Activated gamma-delta T cell treated with anti-CD3 and anti-CD28 coated beads, Interleukin-2, amount 50 U/mL, for 16 hours (primary cell): ENCODE results near the gene SLC4A5.
"Not testable (repeated sequence)": the region's sequence is repeated elsewhere in the genome, so short reads cannot be mapped to it uniquely, and the experiment has no call there.

Experiments
- DNase-seq: peaks from one replicate; pipeline ENCODE4 v3.0.0-alpha.2; 2020; ENCODE audit warnings: low read depth

Gene SLC4A5

DNA sequence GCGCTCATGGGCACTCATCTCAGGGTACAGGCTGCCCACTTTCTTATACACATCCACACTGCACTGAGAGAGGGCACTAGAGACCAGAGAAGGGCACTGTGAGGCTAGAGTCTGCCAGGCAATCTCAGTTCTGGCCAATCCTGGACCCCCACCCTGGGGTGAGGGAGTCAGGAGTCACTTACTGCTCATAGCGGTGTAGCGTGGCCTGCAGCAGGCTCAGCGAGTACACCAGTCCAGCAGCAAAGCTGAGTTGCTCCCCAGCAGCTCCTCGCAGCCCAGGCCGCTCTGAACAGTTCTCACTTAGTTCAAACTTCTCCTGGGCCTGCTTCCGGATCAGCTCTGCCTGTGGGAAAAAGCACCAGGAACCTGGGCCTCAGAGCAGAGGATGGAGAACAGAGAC is 24.6 kb upstream of the SLC4A5 start:
- DNase-seq, result no peak

- DNase-seq, result no peak
Observed at GRCh38 chr2:74366036-74366435, 22.8 kb upstream of the SLC4A5 start.

DNA sequence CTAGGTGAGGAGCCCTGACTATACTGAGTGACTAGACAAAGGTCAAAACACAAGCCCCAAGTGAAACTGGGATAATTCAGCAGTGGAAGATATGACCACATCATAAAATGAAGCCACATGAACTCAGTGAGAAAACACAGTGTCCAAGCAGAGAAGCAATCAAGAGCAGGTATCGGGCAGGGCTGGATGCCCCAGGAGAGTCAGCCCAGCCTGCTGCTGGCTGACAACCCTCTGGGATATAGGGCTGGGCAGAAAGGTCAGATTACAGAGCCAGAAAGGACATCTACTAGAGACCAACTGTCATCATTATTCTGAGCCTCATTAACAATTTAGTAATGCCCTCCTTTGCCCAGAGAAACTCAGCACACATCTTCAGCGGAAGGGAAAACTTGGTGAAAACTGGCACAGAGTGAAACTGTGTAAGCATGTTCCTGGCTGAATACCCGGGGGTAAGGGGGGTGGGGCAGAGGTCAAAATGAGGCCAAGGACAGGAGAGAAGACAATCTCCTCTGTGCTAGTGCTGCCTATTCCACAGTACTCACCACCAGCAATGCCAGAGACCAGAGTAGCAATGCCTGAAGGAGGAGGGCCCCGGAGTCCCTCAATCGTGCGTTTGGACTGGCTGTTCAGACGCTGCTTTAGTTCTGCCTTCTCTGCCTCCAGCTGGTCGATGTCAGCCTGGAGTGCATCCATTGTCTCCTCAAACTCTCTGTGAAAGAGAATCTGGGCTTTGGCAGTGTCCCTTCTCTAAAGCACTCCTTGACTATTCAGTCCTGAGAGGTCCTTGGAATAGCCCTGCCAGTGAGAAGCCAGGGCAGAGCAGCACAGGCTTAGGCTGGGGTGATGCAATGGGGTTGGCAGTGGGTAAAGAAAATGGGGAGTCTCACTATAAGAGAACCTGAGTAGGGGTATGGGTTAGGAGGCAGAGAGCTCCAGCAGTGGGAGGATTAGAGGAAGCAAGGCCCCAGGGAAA is 21.6 kb upstream of the SLC4A5 start:
- no peak for DNase-seq

- no peak for DNase-seq
Observed at GRCh38 chr2:74361327-74361726, 18.1 kb upstream of the SLC4A5 start.

DNA sequence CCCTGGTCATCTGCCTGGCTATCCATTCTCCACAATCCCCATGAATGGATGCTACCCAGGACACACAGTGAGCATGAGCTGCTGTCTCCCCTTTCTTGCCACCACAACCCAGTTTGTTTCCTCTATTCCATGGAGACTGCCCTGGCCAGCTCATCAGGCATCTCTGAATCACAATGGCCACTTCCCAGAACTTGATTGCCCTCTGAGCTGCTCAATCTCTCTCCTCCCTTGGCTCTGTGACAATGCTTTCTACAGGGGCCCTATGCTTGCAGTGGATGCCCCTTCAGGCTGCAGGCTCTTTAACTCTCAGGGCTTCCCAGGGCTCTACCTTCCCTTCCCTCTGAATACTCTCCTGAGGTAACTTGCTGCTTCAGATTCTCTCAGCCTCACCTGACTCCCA is 14.4 kb upstream of the SLC4A5 start:
- DNase-seq, result no peak

GRCh38 chr2:74349889-74350288 is 6.7 kb upstream of the SLC4A5 start:
- DNase-seq, result no peak

DNA sequence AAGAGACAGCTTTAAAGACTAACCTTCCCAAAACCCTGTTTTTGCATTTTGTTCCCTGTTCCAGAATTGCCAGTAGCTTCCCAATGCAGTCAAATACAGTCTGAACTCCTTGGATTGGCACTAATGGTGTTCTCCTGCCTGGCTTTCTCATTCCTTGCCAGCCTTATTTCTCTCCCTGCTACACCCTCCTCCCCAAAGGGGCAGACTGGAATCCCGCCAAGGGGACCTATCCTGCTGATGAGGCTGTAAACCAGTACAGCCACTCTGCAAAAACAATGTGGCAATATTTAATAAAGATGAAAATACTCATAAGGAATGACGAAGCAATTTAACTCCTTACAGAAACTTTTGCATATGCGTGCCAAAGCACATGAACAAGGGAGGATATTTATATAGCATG is 4.5 kb upstream of the SLC4A5 start:
- DNase-seq, result no peak

DNA sequence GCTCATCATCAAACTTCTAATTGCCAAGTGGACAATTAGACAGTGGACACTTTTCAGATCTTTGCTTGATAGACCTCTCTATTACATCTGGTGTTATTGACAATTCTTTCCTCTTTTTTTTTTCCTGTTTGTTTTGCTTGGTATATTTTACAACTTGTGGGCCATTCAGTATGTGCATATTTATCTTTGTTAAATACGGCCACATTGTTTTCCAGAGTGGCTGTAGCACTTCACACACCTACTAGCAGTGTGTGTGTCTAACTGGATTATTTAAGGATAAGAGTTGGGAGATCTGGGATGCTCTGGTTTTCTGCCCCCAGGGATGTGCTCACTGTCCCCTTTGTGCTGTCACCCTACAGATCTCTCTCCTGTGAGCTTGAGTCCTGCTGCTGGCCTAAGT is 4.1 kb upstream of the SLC4A5 start:
- DNase-seq, result no peak

GRCh38 chr2:74345272-74345943 is 2.2 kb upstream of the SLC4A5 start:
- DNase-seq, result no peak

GRCh38 chr2:74336227-74336626 is 7.0 kb downstream of the SLC4A5 start:
- DNase-seq, result not testable (repeated sequence)

DNA sequence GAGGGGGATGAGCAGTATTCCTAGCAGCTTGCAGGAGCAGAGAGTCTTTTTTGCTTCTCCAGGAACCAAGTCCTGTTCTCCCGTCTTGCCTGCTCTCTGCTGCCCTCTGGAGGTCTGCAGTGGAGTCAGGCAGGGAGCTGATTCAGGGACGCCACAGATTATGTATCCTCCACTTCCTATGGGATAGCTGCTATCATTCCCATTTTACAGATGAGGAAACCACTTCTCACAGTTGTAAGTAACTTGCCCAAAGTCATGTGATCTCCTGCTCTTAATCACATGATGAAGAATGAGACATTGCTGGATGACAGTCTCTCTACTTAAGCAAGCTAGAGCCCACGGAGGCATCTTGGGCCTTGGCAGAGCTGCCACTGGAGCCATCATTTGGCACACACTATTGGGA is 8.3 kb downstream of the SLC4A5 start:
- peak; percentile 59 for DNase-seq

DNA sequence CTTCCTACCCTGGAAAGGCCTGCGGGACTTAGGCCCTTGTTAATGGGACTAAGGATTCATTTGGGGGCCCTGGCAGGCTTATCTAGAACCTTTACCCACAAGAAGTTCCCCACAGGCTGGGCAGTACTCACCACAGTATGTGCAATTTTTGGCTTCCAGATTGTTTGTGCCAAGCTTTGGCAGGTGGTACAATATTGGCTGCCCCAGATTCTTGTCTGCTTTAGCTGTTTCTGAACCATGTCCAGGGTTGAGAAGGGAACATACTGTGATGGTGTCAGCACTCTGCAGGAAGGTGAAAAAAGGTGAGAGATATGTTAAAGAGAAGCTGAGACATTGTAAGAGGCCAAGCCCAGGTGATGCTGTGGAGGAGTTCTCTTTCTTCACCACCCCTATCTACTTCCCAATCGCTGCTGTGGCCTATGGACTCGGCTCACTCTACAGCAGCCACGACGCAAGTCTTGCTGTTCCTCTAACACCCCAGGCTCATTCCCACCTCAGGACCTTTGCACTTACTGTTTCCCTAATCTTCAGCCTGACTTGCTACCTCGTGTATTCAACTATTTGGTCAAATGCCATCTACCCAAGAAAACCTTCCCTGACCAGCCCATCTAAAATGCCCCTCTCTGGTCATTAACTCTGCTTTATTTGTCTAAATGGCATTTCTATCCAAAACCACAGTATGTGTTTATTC is 9.2 kb downstream of the SLC4A5 start:
- no peak for DNase-seq

DNA sequence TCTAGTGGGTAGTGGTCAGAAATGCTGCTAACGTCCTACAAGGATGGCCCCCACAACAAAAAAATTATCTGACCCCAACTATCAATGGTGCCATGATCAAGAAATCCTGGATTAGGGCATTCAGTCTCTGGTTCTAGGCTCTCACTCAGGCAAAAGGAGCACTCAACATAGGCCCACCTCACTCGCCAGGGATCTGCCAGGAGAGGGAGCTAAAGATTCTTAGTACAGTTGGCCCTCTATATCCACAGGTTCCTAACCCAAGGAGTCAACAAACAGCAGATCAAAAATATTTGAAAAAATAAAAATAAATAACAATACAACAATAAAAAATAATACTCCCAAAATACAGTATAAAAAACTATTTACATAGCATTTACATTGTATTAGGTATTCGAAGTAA is 10.0 kb downstream of the SLC4A5 start:
- DNase-seq, result no peak

DNA sequence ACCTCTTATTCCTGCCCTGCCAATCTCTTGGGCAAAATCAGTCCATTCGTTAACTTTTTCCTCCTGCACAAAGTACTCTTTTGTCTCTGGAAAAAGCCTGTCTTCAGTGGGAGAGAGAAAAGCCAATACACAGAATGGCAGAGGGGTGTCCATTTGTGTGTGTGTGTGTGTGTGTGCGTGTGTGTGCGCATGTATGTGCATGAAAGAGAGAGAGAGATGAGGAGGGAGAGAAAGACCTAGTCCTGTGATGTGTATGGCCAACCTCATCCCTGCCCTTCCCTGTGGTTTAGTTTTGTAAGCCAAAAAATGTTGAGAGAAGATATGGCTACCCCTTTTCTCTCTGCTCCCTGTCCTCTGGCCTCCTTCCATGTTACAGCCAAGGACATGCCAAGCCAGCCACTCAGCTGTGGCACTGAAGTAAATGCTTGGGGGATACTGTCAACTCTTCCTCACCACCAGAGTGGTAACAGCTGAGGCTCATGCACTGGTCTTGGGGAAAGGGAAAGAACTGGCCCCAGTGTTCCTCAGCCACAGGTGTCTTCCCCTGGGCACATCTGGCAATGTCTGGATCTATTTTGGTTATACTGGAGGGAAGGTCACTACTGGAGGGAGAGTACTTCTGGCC is 10.6 kb downstream of the SLC4A5 start:
- no peak for DNase-seq

DNA sequence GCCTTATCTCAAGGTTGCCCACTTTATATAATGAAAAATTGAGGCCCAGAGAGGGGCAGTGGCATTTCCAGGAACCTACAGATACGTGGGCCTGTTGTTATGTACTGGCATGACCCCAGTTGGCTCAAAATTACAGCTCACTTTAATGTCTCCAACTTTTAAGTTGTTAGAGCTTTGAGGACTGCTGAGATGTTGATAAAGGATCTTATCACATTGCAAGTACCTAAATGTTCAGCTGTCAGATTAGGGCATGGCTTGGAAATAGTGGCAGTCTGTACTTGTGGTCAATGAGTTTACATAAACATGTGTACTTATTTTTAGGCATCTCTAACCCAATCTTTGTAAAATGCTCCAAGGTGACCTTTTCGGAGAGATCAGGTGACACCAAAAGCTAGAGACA is 14.6 kb downstream of the SLC4A5 start:
- DNase-seq, result no peak

DNA sequence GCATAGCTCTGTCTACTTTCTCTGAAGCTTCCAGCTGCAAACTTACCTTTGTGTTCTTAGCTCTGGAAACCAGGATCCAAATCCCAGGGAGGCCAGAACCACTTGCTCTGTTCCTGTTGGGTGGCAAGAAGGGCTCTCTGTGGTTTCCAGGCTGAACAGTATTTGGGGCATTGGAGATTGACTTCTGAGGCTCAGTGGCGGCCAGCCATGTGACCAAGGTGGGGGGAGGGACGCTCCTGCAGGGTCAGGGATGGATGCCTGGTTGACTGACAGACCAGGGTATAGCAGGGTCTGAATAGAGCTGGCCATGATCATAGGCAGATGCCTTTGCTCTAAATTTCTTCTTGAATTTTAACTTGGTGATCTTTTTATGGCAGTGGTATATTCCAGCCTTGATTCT is 15.1 kb downstream of the SLC4A5 start:
- DNase-seq, result no peak

DNA sequence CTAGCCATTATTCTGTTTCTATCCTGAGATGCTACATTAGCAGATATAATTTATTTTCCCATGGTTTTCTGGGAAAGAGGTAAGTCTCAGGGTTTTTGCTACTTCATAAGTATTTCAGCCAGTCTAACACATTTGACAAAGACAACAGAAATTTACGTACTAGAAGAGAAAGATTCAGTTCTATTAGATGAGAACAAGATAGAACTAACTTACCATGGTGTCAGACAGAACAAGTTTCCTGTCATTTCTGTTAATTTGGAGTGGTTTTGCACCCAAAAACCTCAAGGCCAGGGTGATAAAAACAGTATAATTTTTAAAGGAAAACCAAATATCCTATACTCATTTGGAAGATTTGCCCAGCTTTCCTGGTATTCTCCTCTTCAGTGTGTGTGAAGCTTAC is 15.6 kb downstream of the SLC4A5 start:
- DNase-seq, result no peak

DNA sequence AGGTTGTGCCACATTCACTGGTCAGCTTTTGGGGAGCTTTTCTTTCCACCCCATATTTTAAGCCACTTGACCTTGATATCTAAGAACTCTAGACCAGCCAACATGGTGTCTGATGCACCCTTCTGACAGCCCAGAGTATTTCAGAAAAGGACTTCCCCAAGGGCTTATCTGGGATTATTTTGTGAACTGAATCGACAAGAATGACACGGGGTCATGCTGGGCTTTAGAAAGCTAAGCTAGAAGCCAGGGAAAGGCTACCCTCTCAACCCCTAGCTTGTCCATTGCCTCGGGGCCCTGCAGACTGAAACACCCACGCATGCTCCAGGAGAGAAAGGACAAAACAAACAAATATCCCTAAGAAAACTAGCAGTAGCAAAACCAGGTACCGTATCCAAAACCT is 16.0 kb downstream of the SLC4A5 start:
- no peak for DNase-seq

DNA sequence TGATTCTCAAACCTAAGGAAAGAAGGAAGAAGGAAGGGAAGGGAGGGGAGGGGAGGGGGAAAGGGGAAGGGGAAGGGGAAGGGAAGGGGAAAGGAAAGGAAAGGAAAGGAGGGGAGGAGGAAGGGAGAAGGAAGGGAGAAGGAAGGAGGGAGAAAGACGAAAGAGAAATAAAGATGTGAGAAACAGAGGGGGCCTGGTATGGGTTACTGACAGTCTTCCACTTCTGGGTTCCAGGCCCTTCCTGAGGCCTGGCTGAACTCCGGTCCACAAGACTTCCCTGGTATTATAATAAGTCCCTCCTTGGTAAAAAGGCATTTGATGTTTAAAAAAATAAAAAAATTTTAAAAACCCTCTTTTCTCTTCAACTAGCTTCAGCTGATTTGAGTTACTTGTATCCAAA is 17.4 kb downstream of the SLC4A5 start:
- DNase-seq, result no peak

GRCh38 chr2:74321737-74322136 is 21.5 kb downstream of the SLC4A5 start:
- no peak for DNase-seq

DNA sequence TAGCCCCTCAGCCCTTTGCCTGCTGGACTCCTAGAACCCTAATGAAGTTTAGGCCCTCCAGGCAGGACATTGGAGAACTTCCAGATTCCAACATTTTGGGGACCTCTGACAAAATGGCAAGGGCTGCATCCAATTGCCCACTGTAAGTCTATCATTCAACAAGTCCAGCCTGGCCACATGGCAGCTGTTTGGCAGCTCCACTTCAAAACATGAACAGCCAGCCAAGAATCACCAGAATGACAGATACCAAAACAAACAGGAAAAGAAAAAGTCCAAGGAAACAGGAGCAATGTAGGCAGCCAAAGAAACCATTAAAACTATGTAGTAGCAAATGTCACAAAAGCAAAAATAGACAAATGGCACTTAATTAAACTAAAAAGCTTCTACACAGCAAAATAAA is 25.5 kb downstream of the SLC4A5 start:
- no peak for DNase-seq

GRCh38 chr2:74316627-74317295 is 26.5 kb downstream of the SLC4A5 start:
- DNase-seq, result no peak
